OCI-LY1 (cell line): ENCODE results near the gene DIP2B.

Experiments
- H2AFZ ChIP-seq: fragments of 200-600 bp; sonication (generic), shearing (Covaris generic); 2 replicates; pipeline ENCODE4 v1.6.0; 2014; ENCODE audit warnings: antibody characterized with exemption, mild to moderate bottlenecking, low read length
- H3F3A ChIP-seq: fragments of 200-600 bp; sonication (generic), shearing (Covaris generic); 2 replicates; pipeline ENCODE4 v1.6.0; 2014; ENCODE audit warnings: mild to moderate bottlenecking, antibody characterized with exemption, low read length, moderate library complexity; ENCODE audit not compliant: insufficient read depth
- H3K27ac ChIP-seq: fragments of 200-600 bp; sonication (generic); 2 replicates; pipeline ENCODE4 v1.5.1; 2014; ENCODE audit warnings: low read length, mixed run types, mild to moderate bottlenecking, low read depth; ENCODE audit not compliant: poor library complexity, severe bottlenecking
- H3K27me3 ChIP-seq: fragments of 200-600 bp; sonication (generic); 2 replicates; pipeline ENCODE4 v1.6.0; 2014; ENCODE audit warnings: antibody characterized with exemption, mild to moderate bottlenecking, low read length, moderate library complexity; ENCODE audit not compliant: insufficient read depth
- H3K36me3 ChIP-seq: fragments of 200-600 bp; sonication (generic); 2 replicates; pipeline ENCODE4 v1.6.1; 2014; ENCODE audit warnings: mild to moderate bottlenecking, antibody characterized with exemption, low read length, moderate library complexity, mixed read lengths; ENCODE audit not compliant: insufficient read depth
- H3K4me1 ChIP-seq: fragments of 200-600 bp; sonication (generic); 2 replicates; pipeline ENCODE4 v1.5.1; 2014; ENCODE audit warnings: mild to moderate bottlenecking, low read length, moderate library complexity; ENCODE audit not compliant: insufficient read depth, severe bottlenecking
- H3K4me2 ChIP-seq: fragments of 200-600 bp; sonication (generic), shearing (Covaris generic); 2 replicates; pipeline ENCODE4 v1.6.1; 2014; ENCODE audit warnings: low read length
- H3K4me3 ChIP-seq: fragments of 200-600 bp; sonication (generic); 2 replicates; pipeline ENCODE4 v1.5.1; 2014; ENCODE audit warnings: low read length, low read depth, mild to moderate bottlenecking, mixed read lengths; ENCODE audit not compliant: poor library complexity, severe bottlenecking
- H3K79me2 ChIP-seq: fragments of 200-600 bp; shearing (Covaris generic); 2 replicates; pipeline ENCODE4 v1.6.1; 2016; ENCODE audit warnings: mixed run types, low read length, mixed read lengths; ENCODE audit not compliant: insufficient read depth
- H3K9ac ChIP-seq: fragments of 200-600 bp; sonication (generic), shearing (Covaris generic); 2 replicates; pipeline ENCODE4 v1.6.1; 2014; ENCODE audit warnings: mild to moderate bottlenecking, low read length, mixed read lengths
- H3K9me2 ChIP-seq: fragments of 200-600 bp; sonication (generic), shearing (Covaris generic); 2 replicates; pipeline ENCODE4 v1.6.1; 2014; ENCODE audit warnings: low read depth, mild to moderate bottlenecking, low read length, mixed read lengths
- H3K9me3 ChIP-seq: fragments of 200-600 bp; shearing (Covaris generic); 2 replicates; pipeline ENCODE4 v1.6.1; 2014; ENCODE audit warnings: low read length, mixed read lengths
- H4K20me1 ChIP-seq: fragments of 200-600 bp; sonication (generic), shearing (Covaris generic); 2 replicates; pipeline ENCODE4 v1.6.0; 2016; ENCODE audit warnings: mild to moderate bottlenecking, low read length; ENCODE audit not compliant: insufficient read depth
- EZH2 ChIP-seq: fragments of 200-600 bp; sonication (generic), shearing (Covaris generic); IDR thresholded peaks from 2 replicates; pipeline ENCODE4 v1.8.0; 2017; ENCODE audit warnings: borderline replicate concordance, mixed run types, mild to moderate bottlenecking, antibody characterized with exemption, low read length, moderate library complexity, mixed read lengths
- TF ChIP-seq, protein P1 (sequence below): fragments of 200-600 bp; sonication (generic), shearing (Covaris generic); IDR thresholded peaks from 2 replicates; pipeline ENCODE4 v1.5.1; 2017; ENCODE audit warnings: mild to moderate bottlenecking, antibody characterized with exemption, low read length, moderate library complexity, mixed read lengths

Gene DIP2B

DNA sequence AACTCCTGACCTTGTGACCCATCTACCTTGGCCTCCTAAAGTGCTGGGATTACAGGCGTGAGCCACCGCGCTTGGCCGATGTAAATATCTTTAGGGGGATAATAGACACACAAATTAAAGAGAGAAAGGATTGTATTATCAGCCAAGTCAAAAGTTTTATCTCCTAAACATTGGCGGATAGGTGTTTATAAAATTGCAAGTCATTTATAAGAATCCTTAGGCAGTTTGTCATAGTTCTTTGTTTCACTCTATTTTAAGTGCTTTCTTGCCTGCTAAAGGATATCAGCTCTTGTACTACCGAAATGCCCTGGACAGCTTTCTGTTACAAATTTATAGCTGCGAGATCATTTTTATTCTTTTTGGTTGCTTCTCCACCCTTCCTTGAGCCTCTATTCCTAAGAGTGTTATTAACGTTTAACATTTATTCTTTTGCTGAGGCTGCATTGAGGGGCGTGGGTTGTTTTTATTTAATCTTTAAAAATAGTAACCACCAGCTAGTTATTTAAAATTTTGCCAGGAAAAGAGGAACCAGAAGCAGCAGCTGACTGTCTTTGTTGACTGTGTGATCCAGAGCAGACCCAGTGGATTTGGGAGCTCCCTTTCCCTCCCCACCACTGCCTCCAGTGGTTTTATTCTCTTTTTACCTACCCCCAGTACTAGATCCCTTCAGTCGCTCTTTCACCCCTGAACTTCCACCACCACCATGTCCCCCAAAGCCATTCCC, 106.4 kb downstream of the DIP2B start:
- no peaks in the 10 kb centered on the region for H3K4me1 ChIP-seq
- H4K20me1 ChIP-seq, result no peaks in the 10 kb centered on the region
- no peaks in the 10 kb centered on the region for H3F3A ChIP-seq
- H3K79me2 ChIP-seq, result no peaks in the 10 kb centered on the region
- no peaks in the 10 kb centered on the region for H3K36me3 ChIP-seq
- H2AFZ ChIP-seq, result no peak overlapping the region
- no peak overlapping the region for H3K4me2 ChIP-seq
- H3K27me3 ChIP-seq, result no peaks in the 10 kb centered on the region
- no peak overlapping the region for H3K4me3 ChIP-seq
- H3K27ac ChIP-seq, result no peak overlapping the region
- TF ChIP-seq, protein P1, sequence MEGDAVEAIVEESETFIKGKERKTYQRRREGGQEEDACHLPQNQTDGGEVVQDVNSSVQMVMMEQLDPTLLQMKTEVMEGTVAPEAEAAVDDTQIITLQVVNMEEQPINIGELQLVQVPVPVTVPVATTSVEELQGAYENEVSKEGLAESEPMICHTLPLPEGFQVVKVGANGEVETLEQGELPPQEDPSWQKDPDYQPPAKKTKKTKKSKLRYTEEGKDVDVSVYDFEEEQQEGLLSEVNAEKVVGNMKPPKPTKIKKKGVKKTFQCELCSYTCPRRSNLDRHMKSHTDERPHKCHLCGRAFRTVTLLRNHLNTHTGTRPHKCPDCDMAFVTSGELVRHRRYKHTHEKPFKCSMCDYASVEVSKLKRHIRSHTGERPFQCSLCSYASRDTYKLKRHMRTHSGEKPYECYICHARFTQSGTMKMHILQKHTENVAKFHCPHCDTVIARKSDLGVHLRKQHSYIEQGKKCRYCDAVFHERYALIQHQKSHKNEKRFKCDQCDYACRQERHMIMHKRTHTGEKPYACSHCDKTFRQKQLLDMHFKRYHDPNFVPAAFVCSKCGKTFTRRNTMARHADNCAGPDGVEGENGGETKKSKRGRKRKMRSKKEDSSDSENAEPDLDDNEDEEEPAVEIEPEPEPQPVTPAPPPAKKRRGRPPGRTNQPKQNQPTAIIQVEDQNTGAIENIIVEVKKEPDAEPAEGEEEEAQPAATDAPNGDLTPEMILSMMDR, result no peak
- TF ChIP-seq EZH2, result no peak
- no peaks in the 10 kb centered on the region for H3K9me2 ChIP-seq
- no peak overlapping the region for H3K9ac ChIP-seq
- H3K9me3 ChIP-seq, result no peaks in the 10 kb centered on the region

DNA sequence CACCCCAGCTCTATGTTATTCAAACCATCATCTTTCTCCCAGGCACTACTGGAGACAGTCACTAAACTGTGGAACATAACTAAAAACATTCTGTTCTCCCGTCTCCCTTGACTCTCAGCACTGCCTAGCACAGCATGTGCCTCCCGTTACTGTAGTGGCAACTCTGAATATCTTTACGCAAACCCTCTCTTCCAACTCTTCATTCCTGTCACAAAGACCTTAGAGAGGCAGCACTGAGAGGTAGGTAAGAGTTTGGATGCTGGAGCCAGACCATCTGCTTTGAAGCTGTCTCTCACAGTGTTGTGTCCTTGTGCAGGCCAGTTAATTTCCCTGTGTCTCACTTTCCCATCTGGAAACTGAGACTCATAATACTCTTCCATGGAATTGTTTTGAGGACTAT, 108.1 kb downstream of the DIP2B start:
- Histone ChIP-seq H3K36me3 (no peaks in the 10 kb centered on the region), H3K27ac (no peak overlapping the region), H3K9ac (no peak overlapping the region), H3K4me1 (no peaks in the 10 kb centered on the region), H3K79me2 (no peaks in the 10 kb centered on the region), H3K4me3 (no peak overlapping the region), H3K27me3 (no peaks in the 10 kb centered on the region), H3K9me3 (no peaks in the 10 kb centered on the region), H3F3A (no peaks in the 10 kb centered on the region), H3K4me2 (no peak overlapping the region), H3K9me2 (no peaks in the 10 kb centered on the region), H2AFZ (no peak overlapping the region), H4K20me1 (no peaks in the 10 kb centered on the region)
- TF ChIP-seq, protein P1, result no peak
- TF ChIP-seq EZH2, result no peak

DNA sequence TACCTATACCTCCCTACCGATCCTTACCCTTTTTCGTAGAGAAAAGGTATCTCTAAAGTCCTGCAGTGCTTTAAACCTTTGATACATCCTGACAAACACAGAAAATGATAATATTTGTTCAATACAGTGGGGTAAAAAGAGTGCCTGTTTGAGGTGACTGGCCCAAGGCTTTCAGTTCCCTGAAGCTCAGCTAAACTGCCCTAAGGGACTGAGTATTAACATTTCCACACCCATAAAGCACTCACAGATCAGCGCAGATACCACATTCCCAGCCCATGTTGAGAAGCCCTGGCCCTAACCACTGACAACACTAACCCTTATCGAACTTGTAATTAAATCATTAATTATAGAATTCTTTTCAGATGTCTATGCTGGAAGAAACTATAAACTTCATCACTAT, 108.7 kb downstream of the DIP2B start:
- Histone ChIP-seq H3K9me3 (no peaks in the 10 kb centered on the region), H3K9me2 (no peaks in the 10 kb centered on the region), H3K4me1 (no peaks in the 10 kb centered on the region), H3K4me3 (no peak overlapping the region), H4K20me1 (no peaks in the 10 kb centered on the region), H3K79me2 (no peaks in the 10 kb centered on the region), H3F3A (no peaks in the 10 kb centered on the region), H3K27me3 (no peaks in the 10 kb centered on the region), H3K4me2 (no peak overlapping the region), H2AFZ (no peak overlapping the region), H3K9ac (no peak overlapping the region), H3K27ac (no peak overlapping the region), H3K36me3 (no peaks in the 10 kb centered on the region)
- TF ChIP-seq EZH2, result no peak
- TF ChIP-seq, protein P1, result no peak
